GM21576 (cell line): ENCODE results near the gene POLDIP3.
A peak's percentile ranks its signal among the peaks of the same experiment; 100 is the strongest.
"Not testable (repeated sequence)": the region's sequence is repeated elsewhere in the genome, so short reads cannot be mapped to it uniquely, and the experiment has no call there.

Experiments used
- ATAC-seq: cut with Tn5 transposase; IDR thresholded peaks from one replicate; pipeline ENCODE4 v1.9.1; 2021; ENCODE audit warnings: mild to moderate bottlenecking, moderate library complexity; ENCODE audit not compliant: unreplicated experiment

Gene POLDIP3

DNA sequence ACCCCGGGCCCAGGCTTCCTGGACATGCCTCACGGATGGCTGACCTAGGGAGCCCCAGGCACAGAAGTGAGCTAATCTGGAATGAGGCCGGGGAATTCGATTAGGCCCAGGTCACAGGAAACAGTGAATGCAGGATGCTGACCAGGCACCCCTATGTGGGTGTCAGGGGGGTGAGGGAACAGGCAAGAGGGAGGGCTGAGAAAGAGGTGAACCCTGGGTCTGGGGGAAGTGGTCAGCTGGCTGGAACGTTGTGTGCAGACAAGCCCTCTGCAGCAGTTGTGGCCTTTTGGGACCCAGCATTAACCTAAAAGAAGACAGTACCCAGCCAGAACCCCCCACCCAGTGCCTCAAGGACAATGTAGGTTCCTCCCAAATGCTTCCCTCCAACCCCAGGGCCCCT, 52.8 kb downstream of the POLDIP3 start:
- ATAC-seq = no peak

DNA sequence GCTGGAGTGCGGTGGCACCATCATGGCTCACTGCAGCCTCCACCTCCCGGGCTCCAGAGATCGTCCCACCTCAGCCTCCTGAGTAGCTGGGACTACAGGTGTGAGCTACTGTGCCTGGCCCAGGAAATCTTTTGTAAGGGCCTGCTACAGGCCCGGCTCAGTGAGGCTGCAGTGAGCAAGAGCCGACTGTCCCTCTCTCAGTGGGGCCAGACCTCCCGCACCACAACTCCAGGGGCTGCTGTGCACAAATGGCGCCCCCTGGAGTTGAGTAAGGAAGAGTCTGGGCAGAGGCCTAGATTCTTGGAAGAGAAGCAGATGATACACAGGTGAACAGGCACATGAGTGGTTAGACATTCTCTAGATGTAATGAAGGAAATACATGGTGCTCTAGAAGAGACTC, 53.9 kb downstream of the POLDIP3 start:
- no peak for ATAC-seq

DNA sequence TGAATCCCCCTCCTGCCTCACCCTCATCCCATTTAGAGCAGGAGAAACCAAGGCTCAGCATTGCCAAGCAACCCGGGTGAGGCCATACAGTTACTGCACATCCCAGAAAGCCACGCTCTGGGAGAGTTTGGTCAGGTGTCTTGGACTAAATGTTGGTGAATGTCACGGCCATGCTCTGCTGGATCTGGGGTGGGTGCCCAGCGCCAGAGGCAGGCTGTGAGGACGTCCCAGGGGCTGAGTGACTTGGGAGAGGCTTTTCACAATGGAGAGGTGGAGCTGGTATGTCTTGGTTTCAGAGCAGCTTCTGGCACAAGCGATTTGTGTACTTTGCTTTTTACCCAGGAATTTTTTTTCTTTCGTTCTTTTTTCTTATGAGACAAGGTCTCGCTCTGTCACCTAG, 54.3 kb downstream of the POLDIP3 start:
- no peak for ATAC-seq

DNA sequence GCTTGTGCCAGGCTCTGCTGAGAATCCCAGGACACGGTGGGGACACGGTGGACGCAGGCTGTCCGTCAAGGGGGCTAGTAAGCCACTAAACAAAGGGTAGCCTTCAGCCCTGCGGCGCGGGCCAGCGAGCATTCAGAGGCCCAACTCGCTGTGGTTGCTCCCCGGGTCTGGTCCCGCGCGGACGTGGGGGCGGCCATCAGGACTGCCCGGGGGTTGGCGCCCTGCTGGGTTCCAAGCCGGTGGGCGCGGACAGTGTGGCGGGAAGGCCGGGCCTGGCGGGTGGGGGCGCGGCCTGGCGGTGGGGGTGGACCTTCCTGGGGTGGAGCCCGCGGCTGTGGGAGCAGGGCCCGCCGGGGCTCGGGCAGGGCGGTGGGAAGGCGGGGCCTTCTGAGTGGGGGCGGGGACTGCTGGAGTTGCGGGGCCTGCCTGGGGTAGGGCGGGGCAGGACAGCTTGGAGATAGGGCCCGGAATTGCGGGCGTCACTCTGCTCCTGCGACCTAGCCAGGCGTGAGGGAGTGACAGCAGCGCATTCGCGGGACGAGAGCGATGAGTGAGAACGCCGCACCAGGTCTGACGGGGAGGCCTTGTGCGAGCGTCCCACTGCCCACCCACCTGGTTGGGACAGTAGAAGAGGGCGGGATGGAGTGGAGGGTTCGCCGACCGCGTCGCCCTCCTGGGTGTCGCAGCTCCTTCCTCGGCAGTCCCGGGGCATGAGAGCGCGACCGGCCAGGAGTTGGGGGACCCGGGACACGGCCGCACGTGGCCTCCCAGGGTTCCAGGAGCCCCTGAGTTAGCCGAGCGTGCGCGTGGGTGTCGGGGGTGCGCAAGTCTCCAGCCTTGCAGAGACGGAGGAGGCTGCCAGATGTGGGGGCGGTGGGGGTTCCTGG, 61.0 kb downstream of the POLDIP3 start, which contains the start of gene SERHL2:
Gene SERHL2, plus strand, starts transcription at position 482 of the 887 bp plus-strand sequence. Its CDS starts 65 bp downstream, at position 547.
- no peak for ATAC-seq

DNA sequence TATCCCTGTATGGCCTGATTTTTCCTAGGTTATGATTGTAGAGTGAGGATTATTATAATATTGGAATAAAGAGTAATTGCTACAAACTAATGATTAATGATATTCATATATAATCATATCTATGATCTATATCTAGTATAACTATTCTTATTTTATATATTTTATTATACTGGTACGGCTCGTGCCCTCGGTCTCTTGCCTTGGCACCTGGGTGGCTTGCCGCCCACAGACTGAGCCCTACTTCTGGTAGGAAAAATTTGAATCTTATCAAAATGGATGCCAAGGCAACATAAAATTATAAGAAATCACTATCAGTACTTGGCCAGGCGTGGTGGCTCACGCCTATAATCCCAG, 62.4 kb downstream of the POLDIP3 start:
- not testable (repeated sequence) for ATAC-seq

DNA sequence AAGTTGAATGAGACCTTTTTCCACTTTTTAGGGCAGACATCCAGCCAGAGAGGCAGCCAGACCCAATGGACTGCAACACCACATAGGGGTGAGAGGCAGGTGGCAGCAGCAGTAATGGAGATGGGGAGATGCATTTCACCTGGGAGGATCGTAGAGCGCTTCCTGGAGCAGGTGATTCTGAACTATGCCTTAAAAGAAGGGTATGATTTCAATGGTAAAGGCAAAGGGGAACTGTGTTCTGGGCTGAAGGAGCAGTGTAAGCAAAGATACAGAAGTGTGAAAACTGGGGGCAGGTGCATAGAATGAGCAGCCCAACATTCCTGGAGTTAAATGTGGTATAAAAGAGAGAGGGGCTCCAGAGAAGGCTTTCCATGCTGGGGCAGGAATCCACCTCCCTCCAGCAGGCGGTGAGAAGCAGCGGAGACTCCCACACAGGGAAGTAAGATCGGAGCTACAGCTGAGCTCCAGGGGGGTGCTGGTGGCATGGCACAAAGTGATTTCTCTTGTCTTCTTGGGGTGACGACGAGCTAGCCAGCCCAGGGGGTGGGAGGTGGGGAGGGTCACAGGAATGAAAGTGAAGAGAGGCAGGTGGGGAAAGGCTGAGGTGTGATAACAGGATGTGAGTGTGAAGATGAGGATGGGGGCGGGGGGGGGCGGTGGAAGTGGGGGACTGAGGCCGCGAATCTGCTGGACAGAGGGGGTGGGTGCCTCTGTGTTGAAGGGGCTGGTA, 65.2 kb downstream of the POLDIP3 start:
- no peak for ATAC-seq

DNA sequence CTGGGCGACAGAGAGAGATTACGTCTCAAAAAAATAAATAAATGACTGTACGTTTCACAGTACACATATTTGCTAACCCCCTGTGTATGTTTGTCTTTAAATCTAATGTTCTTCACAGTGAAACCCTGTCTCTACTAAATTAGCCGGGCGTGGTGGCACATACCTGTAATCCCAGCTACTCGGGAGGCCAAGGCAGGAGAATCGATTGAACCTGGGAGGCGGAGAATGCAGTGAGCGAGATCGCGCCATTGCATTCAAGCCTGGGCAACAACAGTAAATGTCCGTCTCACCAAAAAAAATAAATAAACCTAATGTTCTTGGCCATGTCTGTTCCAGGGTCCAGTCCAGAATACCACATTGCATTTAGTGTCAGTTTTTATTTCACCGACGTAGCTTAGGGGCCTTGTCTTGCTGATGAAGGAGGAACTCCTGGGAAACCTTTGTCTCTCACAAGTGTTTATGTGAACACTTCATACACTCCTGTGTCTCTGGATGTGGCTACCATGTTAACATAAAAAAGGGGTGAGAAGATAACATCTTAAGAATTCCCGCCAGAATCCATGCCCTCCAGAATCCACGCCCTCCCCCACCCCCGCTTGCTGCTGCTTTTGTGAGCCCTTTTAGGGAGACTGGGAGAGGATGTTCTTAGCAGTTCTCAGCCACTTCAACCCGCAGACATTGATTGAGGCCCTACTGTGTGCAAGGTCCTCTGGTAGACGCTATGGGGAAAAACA, 65.9 kb downstream of the POLDIP3 start:
- ATAC-seq = no peak

DNA sequence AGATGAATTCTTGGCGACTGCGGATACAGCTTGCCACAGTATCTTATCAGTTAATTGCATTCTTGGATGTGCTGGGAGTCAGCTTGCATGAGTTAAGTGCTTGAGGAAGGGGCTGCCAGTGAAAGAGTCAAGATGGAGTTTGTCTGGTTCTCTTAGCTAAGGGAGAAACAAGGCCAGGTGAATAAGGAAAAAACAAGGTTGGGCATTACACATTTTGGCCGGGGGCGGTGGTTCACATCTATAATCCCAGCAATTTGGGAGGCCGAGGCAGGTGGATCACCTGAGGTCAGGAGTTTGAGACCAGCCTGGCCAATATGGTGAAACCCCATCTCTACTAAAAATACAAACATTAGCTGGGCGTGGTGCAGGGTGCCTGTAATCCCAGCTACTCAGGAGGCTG, 66.6 kb downstream of the POLDIP3 start:
- not testable (repeated sequence) for ATAC-seq

DNA sequence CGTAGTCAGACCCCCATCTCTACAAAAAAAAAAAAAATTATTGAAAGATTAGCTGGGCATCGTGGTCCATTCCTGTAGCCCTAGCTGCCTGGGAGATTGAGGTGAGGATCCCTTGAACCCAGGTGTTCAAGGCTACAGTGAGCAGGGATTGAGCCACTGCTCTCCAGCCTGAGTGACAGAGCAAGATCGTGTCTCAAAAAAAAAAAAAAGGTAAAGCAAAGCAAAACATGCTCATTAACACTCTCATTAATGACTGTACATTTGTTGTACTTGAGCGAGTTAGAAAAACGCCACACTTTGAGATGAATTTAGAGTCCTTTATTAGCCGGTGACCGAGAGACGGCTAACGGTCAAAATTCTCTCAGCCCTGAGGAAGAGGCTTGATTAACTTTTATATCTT, 67.1 kb downstream of the POLDIP3 start:
- ATAC-seq = no peak

DNA sequence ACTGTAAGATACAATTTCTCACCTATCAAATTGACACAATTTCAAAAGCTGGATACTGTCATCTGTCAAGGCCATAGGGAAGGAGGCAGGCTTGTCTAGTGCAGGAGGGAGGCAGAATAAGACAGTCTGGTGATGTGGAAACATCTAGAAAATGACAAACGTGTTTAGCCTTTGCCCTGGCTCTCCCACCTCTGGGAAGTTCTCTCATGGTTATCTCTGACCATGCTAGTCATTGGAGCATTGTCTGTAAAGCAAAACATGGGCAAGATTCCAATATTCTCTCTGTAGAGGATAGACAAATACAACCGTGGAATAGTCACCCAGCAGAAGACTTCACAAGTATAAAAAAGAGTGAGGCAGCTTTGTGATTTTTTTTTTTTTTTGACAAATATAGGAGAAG, 70.0 kb downstream of the POLDIP3 start:
- no peak for ATAC-seq

DNA sequence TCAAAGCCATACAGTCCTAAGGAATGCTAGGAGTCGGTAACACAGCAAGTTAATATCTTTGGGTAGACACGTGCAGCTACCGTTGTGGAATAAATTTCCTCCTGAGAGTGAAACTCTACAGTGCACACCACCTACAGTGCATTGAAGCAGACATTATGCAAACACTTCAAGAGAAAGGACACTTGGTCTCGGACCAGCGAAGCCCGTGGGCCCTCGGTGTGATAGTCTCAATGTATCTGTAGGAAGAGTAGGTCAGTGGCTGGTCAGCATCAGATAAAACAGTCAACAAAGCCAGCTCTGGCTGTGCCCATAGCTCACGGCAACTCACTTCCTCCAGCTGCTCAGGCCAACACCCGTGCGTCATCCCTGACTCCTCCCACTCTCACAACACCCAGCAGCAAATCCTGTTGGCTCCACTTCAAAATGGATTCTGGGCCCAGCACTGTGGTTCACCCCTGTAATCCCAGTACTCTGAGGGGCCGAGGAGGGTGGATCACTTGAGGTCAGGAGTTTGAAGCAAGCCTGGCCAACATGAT, 75.4 kb downstream of the POLDIP3 start:
- ATAC-seq = not testable (repeated sequence)

DNA sequence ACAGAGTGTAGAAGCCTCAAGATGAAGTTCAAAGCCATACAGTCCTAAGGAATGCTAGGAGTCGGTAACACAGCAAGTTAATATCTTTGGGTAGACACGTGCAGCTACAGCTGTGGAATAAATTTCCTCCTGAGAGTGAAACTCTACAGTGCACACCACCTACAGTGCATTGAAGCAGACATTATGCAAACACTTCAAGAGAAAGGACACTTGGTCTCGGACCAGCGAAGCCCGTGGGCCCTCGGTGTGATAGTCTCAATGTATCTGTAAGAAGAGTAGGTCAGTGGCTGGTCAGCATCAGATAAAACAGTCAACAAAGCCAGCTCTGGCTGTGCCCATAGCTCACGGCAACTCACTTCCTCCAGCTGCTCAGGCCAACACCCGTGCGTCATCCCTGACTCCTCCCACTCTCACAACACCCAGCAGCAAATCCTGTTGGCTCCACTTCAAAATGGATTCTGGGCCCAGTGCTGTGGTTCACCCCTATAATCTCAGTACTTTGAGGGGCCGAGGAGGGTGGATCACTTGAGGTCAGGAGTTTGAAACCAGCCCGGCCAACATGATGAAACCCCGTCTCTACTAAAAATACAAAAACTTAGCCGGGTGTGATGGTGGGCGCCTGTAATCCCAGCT, 77.4 kb downstream of the POLDIP3 start:
- peak; percentile 40 for ATAC-seq

DNA sequence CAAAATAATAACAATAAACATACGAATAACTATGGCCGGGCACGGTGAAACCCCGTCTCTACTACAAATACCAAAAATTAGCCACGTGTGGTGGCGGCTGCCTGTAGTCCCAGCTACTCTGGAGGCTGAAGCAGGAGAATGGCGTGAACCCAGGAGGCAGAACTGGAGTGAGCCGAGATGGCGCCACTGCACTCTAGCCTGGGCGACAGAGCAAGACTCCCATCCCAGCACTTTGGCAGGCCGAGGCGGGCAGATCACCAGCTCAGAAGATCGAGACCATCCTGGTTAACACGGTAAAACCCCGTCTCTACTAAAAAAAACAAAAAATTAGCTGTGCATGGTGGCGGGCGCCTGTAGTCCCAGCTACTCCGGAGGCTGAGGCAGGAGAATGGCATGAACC, 78.0 kb downstream of the POLDIP3 start:
- ATAC-seq = not testable (repeated sequence)

DNA sequence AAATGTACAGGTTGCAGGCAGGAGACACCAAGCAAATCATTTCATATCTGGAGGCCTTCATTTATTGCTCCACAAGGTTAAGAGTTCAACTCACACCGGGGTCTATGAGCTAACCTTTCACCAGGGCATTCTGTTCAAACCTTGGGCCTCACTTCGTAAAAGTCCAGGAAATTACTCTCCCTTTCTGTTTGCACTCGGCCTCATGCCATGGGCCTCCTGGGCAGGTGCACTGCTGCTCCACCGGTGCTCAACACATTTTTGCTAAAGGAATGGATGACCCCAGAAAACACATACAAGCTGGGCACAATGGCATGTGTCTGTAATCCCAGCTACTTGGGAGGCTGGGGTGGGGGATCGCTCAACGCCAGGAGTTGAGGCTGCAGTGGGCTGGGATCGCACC, 78.5 kb downstream of the POLDIP3 start:
- ATAC-seq = no peak

DNA sequence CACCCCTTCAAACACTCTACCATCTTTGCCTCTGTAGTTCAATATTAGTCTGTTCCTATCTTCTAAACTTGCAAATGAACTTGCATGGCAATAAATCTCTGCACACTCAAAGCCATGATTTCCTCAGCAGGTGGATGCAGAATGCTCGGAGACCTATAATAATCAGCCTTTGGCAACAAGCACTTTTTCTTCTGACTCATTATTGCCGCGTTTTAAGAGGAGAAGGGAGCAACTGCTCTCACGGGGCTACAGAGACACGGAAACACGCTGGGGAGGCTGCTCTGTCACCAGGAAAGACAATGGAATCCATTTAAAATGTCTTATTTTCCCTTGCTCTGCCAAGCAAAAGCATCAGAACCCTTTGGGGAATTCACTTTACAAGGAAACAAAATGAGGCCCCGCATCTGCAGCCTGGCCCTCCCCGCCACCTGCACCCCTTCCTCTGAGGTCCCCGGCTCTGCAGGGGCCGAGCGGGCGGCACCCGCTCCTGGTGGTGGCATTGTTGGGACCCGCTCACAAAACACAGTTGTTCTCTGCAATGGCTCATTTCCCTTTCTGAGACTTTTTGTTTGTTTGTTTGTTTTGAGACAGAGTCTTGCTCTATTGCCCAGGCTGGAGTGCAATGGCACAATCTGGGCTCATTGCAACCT, 79.5 kb downstream of the POLDIP3 start:
- not testable (repeated sequence) for ATAC-seq
